ENCODE results near the gene ARMH2.
"Not testable (repeated sequence)": the region's sequence is repeated elsewhere in the genome, so short reads cannot be mapped to it uniquely, and the experiment has no call there.

Gene ARMH2

GRCh38 chr6:24809728-24810127, 11.0 kb upstream of the ARMH2 start:
- DNase-seq: no peak

DNA sequence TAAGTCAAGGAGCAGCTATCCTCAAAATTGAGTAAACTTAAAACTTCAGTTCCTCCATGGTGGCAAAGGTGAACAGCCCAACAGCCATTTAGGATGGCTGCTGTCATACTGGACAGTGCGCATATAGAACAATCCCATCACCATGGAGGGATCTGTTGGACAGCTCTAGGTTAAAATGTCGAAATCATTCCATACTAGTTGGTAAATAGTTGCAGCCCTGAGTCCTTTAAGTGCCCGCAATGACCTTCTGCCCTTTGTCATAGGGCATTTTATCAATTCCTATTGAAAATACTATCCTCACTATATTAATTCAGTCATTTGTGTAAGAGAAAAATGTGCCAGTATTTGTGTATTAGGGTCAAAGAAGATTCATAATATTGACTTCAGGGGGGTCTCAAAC, 8.9 kb upstream of the ARMH2 start:
- no peak for DNase-seq

DNA sequence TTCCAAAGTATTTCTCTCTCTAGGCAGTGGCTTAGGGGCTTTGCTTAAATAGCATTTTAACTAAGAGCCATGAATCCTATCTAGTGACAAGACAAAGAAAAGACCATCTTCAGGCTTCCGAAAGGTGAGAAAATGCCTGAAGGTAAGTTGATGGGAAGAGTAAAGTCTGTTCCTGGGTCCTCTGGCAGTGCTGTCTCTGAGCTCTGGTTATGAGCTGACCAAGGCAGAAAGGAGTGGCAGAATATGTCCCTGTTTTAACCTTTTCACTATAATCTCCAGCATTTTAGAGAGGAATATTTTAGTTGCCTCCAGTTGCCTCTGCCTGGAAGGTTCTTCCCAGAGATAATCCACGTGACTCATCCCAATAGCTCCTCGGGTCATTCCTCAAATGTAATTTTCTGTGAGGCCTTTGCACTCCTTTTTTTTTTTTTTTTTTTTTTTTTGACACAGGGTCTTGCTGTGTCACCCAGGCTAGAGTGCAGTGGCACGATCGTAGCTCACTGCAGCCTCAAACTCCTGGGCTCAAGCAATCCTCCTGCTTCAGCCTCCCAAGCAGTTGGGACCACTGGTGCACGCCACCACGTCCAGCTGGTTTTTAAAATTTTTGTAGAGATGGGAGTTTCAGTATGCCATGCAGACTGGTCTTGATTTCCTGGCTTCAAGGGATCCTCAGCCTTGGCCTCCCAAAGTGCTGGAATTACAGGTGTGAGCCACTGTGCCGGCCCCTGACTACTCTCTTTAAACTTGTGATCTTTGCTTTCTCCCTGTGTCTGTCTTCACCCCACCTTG, 3.7 kb upstream of the ARMH2 start:
- DNase-seq: no peak

DNA sequence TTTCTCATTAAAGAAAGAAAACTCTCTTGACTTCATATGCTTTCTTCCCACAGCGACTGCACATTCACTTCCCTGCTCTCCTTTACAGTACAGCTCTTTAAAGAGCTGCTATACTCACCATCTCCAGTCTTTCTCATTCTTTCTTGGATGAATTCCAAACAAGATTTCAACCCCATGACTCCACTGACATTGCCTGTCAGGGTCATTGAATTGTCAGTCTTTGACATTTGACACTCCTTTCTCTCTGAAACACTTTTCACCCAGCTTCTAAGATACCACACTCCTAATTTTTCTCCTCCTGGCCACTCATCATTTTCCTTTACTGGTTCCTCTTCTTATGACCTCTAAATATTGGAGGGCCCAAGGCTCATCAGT, 811 bp upstream of the ARMH2 start:
- DNase-seq: no peak

- DNase-seq: no peak
Observed at GRCh38 chr6:24797596-24798216, 1.0 kb downstream of the ARMH2 start.

GRCh38 chr6:24796616-24797290, 2.0 kb downstream of the ARMH2 start:
- no peak for DNase-seq

- DNase-seq: no peak
Observed at GRCh38 chr6:24795106-24795505, 3.6 kb downstream of the ARMH2 start.

- no peak for DNase-seq
Observed at GRCh38 chr6:24788031-24788665, 10.6 kb downstream of the ARMH2 start.

- no peak for DNase-seq
Observed at GRCh38 chr6:24780206-24780605, 18.5 kb downstream of the ARMH2 start.

- DNase-seq: no peak
Observed at GRCh38 chr6:24779416-24780016, 19.2 kb downstream of the ARMH2 start.

- no peak for DNase-seq
Observed at GRCh38 chr6:24778878-24779277, 19.8 kb downstream of the ARMH2 start.

DNA sequence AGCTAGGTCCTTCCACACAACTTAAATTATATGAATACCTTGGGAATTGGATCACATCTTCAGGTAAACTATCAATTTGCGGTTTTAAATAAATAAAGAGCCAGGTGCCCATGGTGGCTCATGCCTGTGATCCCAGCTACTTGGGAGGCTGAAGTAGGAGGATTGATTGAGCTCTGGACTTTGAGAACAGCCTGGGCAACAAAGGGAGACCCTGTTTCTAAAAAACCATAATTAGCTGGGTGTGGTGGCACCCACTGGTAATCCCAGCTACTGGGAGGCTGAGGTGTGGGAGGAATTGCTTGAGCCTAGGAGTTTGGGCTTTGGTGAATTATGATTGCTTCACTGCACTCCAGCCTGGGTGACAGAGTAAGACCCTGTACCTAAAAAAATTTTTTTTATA, 20.6 kb downstream of the ARMH2 start:
- DNase-seq: no peak

GRCh38 chr6:24777227-24777626, 21.5 kb downstream of the ARMH2 start:
- DNase-seq: no peak

GRCh38 chr6:24775520-24776058, 23.1 kb downstream of the ARMH2 start:
- peak; percentile 14 for DNase-seq

- DNase-seq: peak; percentile 93
Observed at GRCh38 chr6:24774696-24775519, 23.8 kb downstream of the ARMH2 start, which contains the start of gene GMNN. Gene GMNN (plus strand): TSS chr6:24774937. CDS start chr6:24777247, 2,310 bp downstream.

DNA sequence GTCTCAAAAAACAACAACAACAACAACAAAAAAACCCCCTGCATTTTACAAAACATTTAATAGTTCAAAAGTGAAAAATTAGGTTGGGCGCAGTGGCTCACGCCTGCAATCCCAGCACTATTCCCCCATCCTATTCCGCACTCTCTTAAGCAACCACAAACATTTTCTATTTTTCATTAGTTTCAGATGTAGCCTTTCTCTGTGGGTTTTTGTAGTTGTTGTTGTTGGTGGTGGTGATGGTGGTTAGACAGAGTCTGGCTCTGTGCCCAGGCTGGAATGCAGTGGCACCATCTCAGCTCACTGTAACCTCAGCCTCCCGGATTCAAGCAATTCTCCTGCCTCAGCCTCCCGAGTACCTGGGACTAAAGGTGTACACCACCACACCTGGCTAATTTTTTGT, 30.4 kb downstream of the ARMH2 start:
- no peak for DNase-seq

- DNase-seq: no peak
Observed at GRCh38 chr6:24766680-24767462, 31.8 kb downstream of the ARMH2 start.

GRCh38 chr6:24765968-24766367, 32.7 kb downstream of the ARMH2 start:
- not testable (repeated sequence) for DNase-seq

DNA sequence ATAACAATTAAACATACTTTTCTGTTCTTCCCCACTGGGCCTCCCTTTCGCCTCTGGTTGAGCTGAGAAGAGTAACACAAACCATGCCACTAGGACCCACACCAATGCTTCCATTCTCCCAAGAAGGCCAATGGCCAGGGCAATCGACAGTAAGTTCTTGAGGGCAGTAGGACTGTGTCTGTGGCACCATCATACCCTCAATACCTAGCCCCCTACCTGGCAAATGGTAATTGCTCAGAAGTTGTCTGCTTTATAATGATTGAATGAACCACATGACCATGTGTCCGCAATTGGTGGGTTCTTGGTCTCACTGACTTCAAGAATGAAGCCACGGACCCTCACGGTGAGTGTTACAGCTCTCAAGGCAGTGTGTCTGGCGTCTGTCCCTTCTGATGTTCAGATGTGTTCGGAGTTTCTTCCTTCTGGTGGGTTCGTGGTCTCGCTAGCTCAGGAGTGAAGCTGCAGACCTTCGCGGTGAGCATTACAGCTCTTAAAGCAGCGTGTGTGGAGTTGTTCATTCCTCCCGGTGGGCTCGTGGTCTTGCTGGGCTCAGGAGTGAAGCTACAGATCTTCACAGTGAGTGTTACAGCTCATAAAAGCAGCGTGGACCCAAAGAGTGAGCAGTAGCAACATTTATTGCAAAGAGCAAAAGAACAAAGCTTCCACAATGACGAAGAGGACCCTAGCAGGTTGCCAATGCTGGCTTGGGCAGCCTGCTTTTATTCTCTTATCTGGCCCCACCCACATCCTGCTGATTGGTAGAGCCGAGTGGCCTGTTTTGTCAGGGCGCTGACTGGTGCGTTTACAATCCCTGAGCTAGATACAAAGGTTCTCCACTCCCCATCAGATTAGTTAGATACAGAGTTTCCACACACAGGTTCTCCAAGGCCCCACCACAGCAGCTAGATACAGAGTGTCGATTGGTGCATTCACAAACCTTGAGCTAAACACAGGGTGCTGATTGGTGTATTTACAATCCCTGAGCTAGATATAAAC, 33.6 kb downstream of the ARMH2 start:
- not testable (repeated sequence) for DNase-seq

GRCh38 chr6:24763578-24763977, 35.1 kb downstream of the ARMH2 start:
- DNase-seq: no peak
